Mesenchymal stem cell (in vitro differentiated cells and primary cell): ENCODE data around the gene C16orf78.
A peak's percentile ranks its signal among the peaks of the same experiment; 100 is the strongest.

Experiments
- DNase-seq: peaks from one replicate; pipeline ENCODE4 v3.0.0-alpha.2; 2013
- H2AFZ ChIP-seq: one replicate; pipeline ENCODE4 v1.6.1; 2013; ENCODE audit warnings: low read depth, mild to moderate bottlenecking, control low read depth, inconsistent platforms, low read length, moderate library complexity
- H2AK5ac ChIP-seq: 2 replicates; pipeline ENCODE4 v1.6.1; 2013; ENCODE audit warnings: low read length, moderate library complexity, mild to moderate bottlenecking, inconsistent platforms; ENCODE audit not compliant: severe bottlenecking
- H2BK120ac ChIP-seq: one replicate; pipeline ENCODE4 v1.6.1; 2013; ENCODE audit warnings: low read depth, mild to moderate bottlenecking, inconsistent platforms, low read length, moderate library complexity
- H2BK12ac ChIP-seq, 2 experiments: one replicate each; pipeline ENCODE4 v1.6.1; 2013; ENCODE audit warnings: inconsistent platforms in 2 of 2, low read length in 2 of 2, mild to moderate bottlenecking in 2 of 2, moderate library complexity in 2 of 2, control low read depth in 1 of 2
- H2BK15ac ChIP-seq: one replicate; pipeline ENCODE4 v1.6.1; 2013; ENCODE audit warnings: mild to moderate bottlenecking, low read depth, inconsistent platforms; ENCODE audit not compliant: poor library complexity, severe bottlenecking
- H2BK5ac ChIP-seq: 2 replicates; pipeline ENCODE4 v1.6.1; 2013; ENCODE audit warnings: low read depth, mild to moderate bottlenecking, low read length, control low read depth, inconsistent platforms; ENCODE audit not compliant: poor library complexity, severe bottlenecking
- H3K14ac ChIP-seq, 2 experiments: one replicate each; pipeline ENCODE4 v1.6.1; 2013; ENCODE audit warnings: inconsistent platforms in 2 of 2, low read length in 2 of 2, control low read depth in 1 of 2, mild to moderate bottlenecking in 1 of 2, moderate library complexity in 1 of 2
- H3K18ac ChIP-seq, 2 experiments: one replicate each; pipeline ENCODE4 v1.6.1; 2013; ENCODE audit warnings: inconsistent platforms in 2 of 2, low read length in 2 of 2, control low read depth in 1 of 2, low read depth in 1 of 2, mild to moderate bottlenecking in 1 of 2
- H3K23ac ChIP-seq, 2 experiments: one replicate each; pipeline ENCODE4 v1.6.1; 2013; ENCODE audit warnings: inconsistent platforms in 2 of 2, low read length in 2 of 2, mild to moderate bottlenecking in 2 of 2, moderate library complexity in 2 of 2, control low read depth in 1 of 2
- H3K27ac ChIP-seq: 2 replicates; pipeline ENCODE4 v1.5.1; 2013; ENCODE audit warnings: mild to moderate bottlenecking, moderate library complexity, low read length, control low read depth, inconsistent platforms; ENCODE audit not compliant: poor library complexity, severe bottlenecking
- H3K27me3 ChIP-seq, 2 experiments: 2 replicates each; pipeline versions ENCODE4 v1.6.1 to v1.7.0; 2013; ENCODE audit warnings: low read length in 2 of 2, mild to moderate bottlenecking in 2 of 2, moderate library complexity in 2 of 2, control low read depth in 1 of 2, inconsistent platforms in 1 of 2; ENCODE audit not compliant: control insufficient read depth in 1 of 2, insufficient read depth in 1 of 2
- H3K36me3 ChIP-seq, 2 experiments: 2 replicates each; pipeline versions ENCODE4 v1.6.1 to v1.7.0; 2013; ENCODE audit warnings: low read length in 2 of 2, control low read depth in 1 of 2, inconsistent platforms in 1 of 2, low read depth in 1 of 2, mild to moderate bottlenecking in 1 of 2; ENCODE audit not compliant: insufficient read depth in 2 of 2, control insufficient read depth in 1 of 2
- H3K4ac ChIP-seq, 2 experiments: one replicate each; pipeline ENCODE4 v1.6.1; 2013; ENCODE audit warnings: inconsistent platforms in 2 of 2, low read length in 2 of 2, mild to moderate bottlenecking in 2 of 2, moderate library complexity in 2 of 2, control low read depth in 1 of 2, low read depth in 1 of 2
- H3K4me1 ChIP-seq: 2 replicates; pipeline ENCODE4 v1.6.1; 2013; ENCODE audit warnings: low read depth, low read length, control low read depth; ENCODE audit not compliant: control insufficient read depth, insufficient read depth
- H3K4me2 ChIP-seq: 2 replicates; pipeline ENCODE4 v1.6.1; 2013; ENCODE audit warnings: low read length, mild to moderate bottlenecking, inconsistent platforms; ENCODE audit not compliant: poor library complexity, severe bottlenecking
- H3K4me3 ChIP-seq, 2 experiments: 2 replicates each; pipeline versions ENCODE4 v1.5.1 to v1.7.0; 2013; ENCODE audit warnings: low read length in 2 of 2, mild to moderate bottlenecking in 2 of 2, control low read depth in 1 of 2, low read depth in 1 of 2; ENCODE audit not compliant: insufficient read depth in 1 of 2
- H3K79me1 ChIP-seq: replicated peaks from 2 replicates; pipeline ENCODE4 v1.6.1; 2013; ENCODE audit warnings: mild to moderate bottlenecking, control low read depth, low read length, inconsistent platforms; ENCODE audit not compliant: poor library complexity, severe bottlenecking
- H3K9ac ChIP-seq: 2 replicates; pipeline ENCODE4 v1.7.0; 2013; ENCODE audit warnings: mild to moderate bottlenecking, low read length, moderate library complexity
- H3K9me3 ChIP-seq: 2 replicates; pipeline ENCODE4 v1.7.0; 2013; ENCODE audit warnings: mild to moderate bottlenecking, low read length; ENCODE audit not compliant: control insufficient read depth
- H4K8ac ChIP-seq: one replicate; pipeline ENCODE4 v1.6.1; 2013; ENCODE audit warnings: inconsistent platforms, mild to moderate bottlenecking, low read length, moderate library complexity
- H4K91ac ChIP-seq: one replicate; pipeline ENCODE4 v1.6.1; 2013; ENCODE audit warnings: mild to moderate bottlenecking, low read length, inconsistent platforms
- WGBS: methylation state at CpG from one replicate; pipeline ENCODE4 v1.1.7; 2013; ENCODE audit warnings: mixed read lengths; 5-methylcytosine and 5-hydroxymethylcytosine counted together

The C16orf78 gene

GRCh38 chr16:49400611-49401010, 27.0 kb downstream of the C16orf78 start:
- H2BK5ac ChIP-seq: no peak overlapping the region
- 88% methylated on average over 7 of the region's 7 CpGs for WGBS

GRCh38 chr16:49405123-49405522, 31.5 kb downstream of the C16orf78 start:
- Histone ChIP-seq H3K18ac (no peak overlapping the region), H3K14ac (no peak overlapping the region), H4K91ac (no peak overlapping the region), H3K4me2 (no peak overlapping the region), H3K27me3 (peaks cover 0 to 9% of the 10 kb centered on the region in 2 experiments), H2AFZ (no peak overlapping the region), H3K4ac (no peak overlapping the region), H4K8ac (no peak overlapping the region), H2BK12ac (no peak overlapping the region), H3K4me3 (no peak overlapping the region), H2BK5ac (no peak overlapping the region), H2BK120ac (no peak overlapping the region), H3K23ac (no peak overlapping the region), H3K9me3 (peaks cover 8% of the 10 kb centered on the region), H2AK5ac (no peak overlapping the region), H3K79me1 (no peaks in the 10 kb centered on the region), H3K9ac (no peak overlapping the region), H3K4me1 (no peaks in the 10 kb centered on the region), H3K27ac (no peak overlapping the region), H3K36me3 (no peaks in the 10 kb centered on the region), H2BK15ac (no peak overlapping the region)
- DNase-seq: no peak
- WGBS: 84% methylated on average over 4 of the region's 4 CpGs

More at GRCh38 chr16:49400611-49401010, 27.0 kb downstream of the C16orf78 start:
- Histone ChIP-seq H3K36me3 (no peaks in the 10 kb centered on the region), H3K9me3 (peaks cover 8% of the 10 kb centered on the region), H4K91ac (no peak overlapping the region), H2BK15ac (no peak overlapping the region), H3K4me2 (no peak overlapping the region), H3K4me1 (no peaks in the 10 kb centered on the region), H3K27me3 (peaks cover 0 to 8% of the 10 kb centered on the region in 2 experiments), H2AFZ (no peak overlapping the region), H4K8ac (no peak overlapping the region), H3K14ac (no peak overlapping the region), H3K27ac (no peak overlapping the region), H3K4me3 (no peak overlapping the region), H3K18ac (no peak overlapping the region), H2AK5ac (no peak overlapping the region), H2BK120ac (no peak overlapping the region), H2BK12ac (no peak overlapping the region), H3K79me1 (no peaks in the 10 kb centered on the region), H3K4ac (no peak overlapping the region), H3K23ac (no peak overlapping the region), H3K9ac (no peak overlapping the region)
- DNase-seq: no peak

- H3K36me3 ChIP-seq: no peaks in the 10 kb centered on the region
- H2AK5ac ChIP-seq: no peak overlapping the region
- H3K23ac ChIP-seq: no peak overlapping the region
- no peak overlapping the region for H3K4me2 ChIP-seq
- H3K4ac ChIP-seq: no peak overlapping the region
- no peak overlapping the region for H2AFZ ChIP-seq
- no peak overlapping the region for H2BK5ac ChIP-seq
- no peaks in the 10 kb centered on the region for H3K4me1 ChIP-seq
- peaks cover 8% of the 10 kb centered on the region for H3K9me3 ChIP-seq
- WGBS: 55% methylated on average over 5 of the region's 6 CpGs
- H3K27ac ChIP-seq: no peak overlapping the region
- no peak overlapping the region for H2BK12ac ChIP-seq
- peaks cover 0 to 9% of the 10 kb centered on the region in 2 experiments for H3K27me3 ChIP-seq
- H3K79me1 ChIP-seq: no peaks in the 10 kb centered on the region
- H4K8ac ChIP-seq: no peak overlapping the region
- no peak overlapping the region for H3K9ac ChIP-seq
- H4K91ac ChIP-seq: no peak overlapping the region
- H2BK120ac ChIP-seq: no peak overlapping the region
- no peak overlapping the region for H2BK15ac ChIP-seq
- H3K18ac ChIP-seq: no peak overlapping the region
- no peak overlapping the region for H3K14ac ChIP-seq
- DNase-seq: no peak
- no peak overlapping the region for H3K4me3 ChIP-seq
Measured at GRCh38 chr16:49405530-49405929, 31.9 kb downstream of the C16orf78 start.

GRCh38 chr16:49407873-49408550, 34.4 kb downstream of the C16orf78 start:
- H3K36me3 ChIP-seq: no peaks in the 10 kb centered on the region
- no peak overlapping the region for H2BK15ac ChIP-seq
- H4K8ac ChIP-seq: no peak overlapping the region
- no peak overlapping the region for H2AFZ ChIP-seq
- H3K4ac ChIP-seq: no peak overlapping the region
- peak overlapping the region; percentile 9 for H3K9ac ChIP-seq
- no peak overlapping the region for H3K23ac ChIP-seq
- no peaks in the 10 kb centered on the region for H3K79me1 ChIP-seq
- WGBS: 31% methylated on average over 15 of the region's 17 CpGs
- DNase-seq: peak; percentile 65
- H3K4me2 ChIP-seq: no peak overlapping the region
- H3K4me1 ChIP-seq: no peaks in the 10 kb centered on the region
- H2AK5ac ChIP-seq: no peak overlapping the region
- H4K91ac ChIP-seq: no peak overlapping the region
- H3K27me3 ChIP-seq: peaks cover 0 to 12% of the 10 kb centered on the region in 2 experiments
- H3K27ac ChIP-seq: no peak overlapping the region
- H3K14ac ChIP-seq: no peak overlapping the region
- no peak overlapping the region for H2BK120ac ChIP-seq
- no peak overlapping the region for H2BK12ac ChIP-seq
- no peak overlapping the region for H3K18ac ChIP-seq
- H3K4me3 ChIP-seq: no peak overlapping the region
- H3K9me3 ChIP-seq: peaks cover 5% of the 10 kb centered on the region
- no peak overlapping the region for H2BK5ac ChIP-seq
